HG03108 (cell line): ENCODE data around the gene SCARB2.

Experiments used
- ATAC-seq: cut with Tn5 transposase; IDR thresholded peaks from one replicate; pipeline ENCODE4 v1.9.1; 2021; ENCODE audit warnings: moderate library complexity; ENCODE audit not compliant: unreplicated experiment

Gene SCARB2

GRCh38 chr4:76200771-76201231 is 12.8 kb downstream of the SCARB2 start:
- no peak for ATAC-seq

GRCh38 chr4:76199664-76200211 is 13.9 kb downstream of the SCARB2 start:
- ATAC-seq = peak; percentile 86

- ATAC-seq = peak; percentile 38
These were observed 15.0 kb downstream of the SCARB2 start for GRCh38 chr4:76198411-76199237.

GRCh38 chr4:76197971-76198410 is 15.6 kb downstream of the SCARB2 start:
- no peak for ATAC-seq

- no peak for ATAC-seq
These were observed 16.4 kb downstream of the SCARB2 start for GRCh38 chr4:76197031-76197743.

DNA sequence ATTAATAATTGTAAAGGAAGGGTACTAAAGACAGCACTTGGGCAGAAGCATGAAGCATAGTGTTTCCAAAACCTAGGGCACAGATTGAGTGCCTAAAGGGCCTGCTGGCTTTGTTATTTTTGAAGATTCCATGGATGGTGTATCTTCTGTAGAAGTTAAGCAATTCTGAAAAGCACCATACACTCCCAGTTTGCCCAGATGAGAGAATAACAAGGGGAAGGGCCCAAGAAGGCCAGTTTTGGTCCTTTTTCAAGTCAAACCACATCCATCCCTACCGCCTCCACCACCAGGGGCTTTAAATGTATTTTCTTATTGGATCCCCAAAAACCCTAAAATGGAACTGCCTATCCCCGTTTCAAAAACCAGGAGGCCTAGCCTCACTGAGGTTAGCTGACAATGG is 17.2 kb downstream of the SCARB2 start:
- ATAC-seq = no peak

DNA sequence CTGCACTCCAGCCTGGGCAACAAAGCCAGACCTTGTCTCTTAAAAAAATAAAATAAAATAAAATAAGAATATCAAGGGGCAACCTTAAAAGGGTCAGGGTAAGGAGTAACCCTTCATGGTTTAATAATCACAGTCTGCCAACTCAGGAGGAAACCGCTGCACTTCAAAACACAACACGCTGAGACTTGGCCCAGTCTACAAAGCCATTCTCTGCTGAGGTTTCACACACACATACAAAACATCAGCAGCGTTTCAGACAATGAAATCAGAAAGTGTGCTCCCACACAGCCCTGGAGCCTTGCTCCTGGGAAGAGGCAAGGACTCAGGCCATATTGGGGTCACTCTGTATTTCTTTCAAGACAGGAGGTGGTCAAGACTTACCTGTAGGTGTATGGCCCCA is 18.3 kb downstream of the SCARB2 start:
- no peak for ATAC-seq

DNA sequence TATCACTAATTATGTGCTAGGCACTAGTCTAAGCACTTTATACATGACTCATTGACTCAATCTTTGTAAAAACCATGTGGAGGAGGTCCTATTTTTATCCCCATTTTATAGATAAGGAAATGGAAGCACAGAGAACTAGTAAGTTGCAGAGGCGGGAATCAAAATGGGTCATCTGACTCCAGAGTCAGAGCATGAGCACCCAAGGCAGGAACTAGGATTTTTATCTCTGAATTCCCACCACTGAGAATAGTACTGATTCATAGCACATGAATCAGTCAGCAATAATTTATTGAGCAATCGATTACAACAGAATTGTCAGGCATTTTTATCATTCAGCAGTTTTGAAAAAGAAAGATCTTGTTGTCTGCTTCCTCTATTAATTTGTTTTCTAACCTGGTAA is 19.3 kb downstream of the SCARB2 start:
- ATAC-seq = no peak

DNA sequence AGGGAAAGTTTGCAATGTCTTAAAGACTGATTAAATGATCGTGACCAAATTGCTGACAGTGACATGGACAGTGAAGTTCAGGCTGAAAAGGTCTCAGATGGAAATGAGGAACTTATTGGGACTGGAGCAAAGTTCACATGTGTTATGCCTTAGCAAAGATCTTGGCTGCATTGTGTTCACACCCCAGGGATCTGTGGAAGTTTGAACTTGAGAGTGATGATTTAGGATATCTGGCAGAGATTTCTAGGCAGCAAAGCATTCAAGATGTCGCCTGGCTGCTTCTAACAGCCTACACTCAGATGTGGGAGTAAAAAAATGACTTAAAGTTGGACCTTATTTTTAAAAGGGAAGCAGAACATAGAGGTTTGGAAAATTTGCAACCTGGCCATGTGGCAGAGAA is 21.4 kb downstream of the SCARB2 start:
- no peak for ATAC-seq

- no peak for ATAC-seq
These were observed 25.1 kb downstream of the SCARB2 start for GRCh38 chr4:76188557-76188956.

GRCh38 chr4:76188149-76188548 is 25.5 kb downstream of the SCARB2 start:
- ATAC-seq = no peak

GRCh38 chr4:76187152-76187551 is 26.5 kb downstream of the SCARB2 start:
- ATAC-seq = no peak

DNA sequence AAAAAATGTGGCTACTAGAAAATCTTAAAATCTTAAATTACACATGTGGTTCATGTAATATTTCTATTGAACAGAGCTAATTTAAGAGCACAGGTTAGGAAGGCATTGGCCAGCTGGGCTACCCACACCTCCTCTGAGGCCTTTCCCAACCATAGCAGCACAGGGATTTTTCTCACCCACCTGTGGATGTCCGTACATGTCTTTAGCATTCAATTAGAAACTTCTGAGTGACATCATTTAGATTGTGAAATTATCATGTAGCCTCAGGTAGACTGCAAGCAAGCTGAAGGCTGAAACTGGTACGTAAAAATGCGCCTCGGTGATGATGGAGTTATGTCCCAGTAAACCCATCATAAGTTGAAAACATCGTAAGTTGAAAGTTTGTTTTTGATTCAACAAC is 31.2 kb downstream of the SCARB2 start:
- ATAC-seq = no peak

- peak; percentile 87 for ATAC-seq
These were observed 34.0 kb downstream of the SCARB2 start for GRCh38 chr4:76179398-76180318.

- no peak for ATAC-seq
These were observed 35.3 kb downstream of the SCARB2 start for GRCh38 chr4:76178296-76178695.

- ATAC-seq = no peak
These were observed 35.9 kb downstream of the SCARB2 start for GRCh38 chr4:76177709-76178108.

DNA sequence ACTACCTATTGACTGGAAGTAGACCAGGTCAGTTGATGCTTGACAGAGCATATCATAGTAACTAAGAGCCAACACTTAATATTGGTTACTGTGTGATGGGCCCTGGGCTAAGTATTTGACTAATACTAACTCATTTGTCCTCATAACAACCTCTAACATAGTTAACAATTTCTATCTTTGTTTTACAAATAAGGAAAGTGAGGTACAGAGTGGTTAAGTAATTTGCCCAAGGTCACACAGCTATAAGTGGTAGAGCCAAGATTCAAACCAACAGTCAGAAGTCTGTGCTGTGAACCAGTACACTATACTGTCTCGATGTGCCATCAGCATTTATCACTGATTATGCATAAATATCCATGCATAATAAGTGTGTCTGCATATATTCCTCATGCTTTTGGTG is 38.3 kb downstream of the SCARB2 start:
- no peak for ATAC-seq

- ATAC-seq = no peak
These were observed 39.4 kb downstream of the SCARB2 start for GRCh38 chr4:76174216-76174615.

DNA sequence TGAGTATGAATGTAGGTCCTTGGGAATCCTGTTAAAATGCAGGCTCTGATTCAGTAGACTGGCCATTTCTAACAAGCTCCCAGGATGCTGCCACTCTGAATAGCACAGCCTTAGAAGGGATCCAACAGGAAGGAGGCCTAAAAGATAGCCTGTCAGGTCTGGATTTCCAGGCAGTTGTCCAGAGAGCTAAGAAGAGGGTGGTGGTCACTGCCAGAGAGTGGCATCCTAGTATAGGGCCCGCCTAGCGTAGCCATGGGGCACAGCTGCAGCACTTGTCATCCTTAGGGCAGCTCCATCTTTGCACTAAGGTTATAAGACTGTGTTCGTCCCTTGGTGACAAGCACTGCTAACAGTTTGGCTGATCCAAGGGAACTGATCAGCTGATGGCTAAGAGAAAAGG is 44.9 kb downstream of the SCARB2 start:
- no peak for ATAC-seq

DNA sequence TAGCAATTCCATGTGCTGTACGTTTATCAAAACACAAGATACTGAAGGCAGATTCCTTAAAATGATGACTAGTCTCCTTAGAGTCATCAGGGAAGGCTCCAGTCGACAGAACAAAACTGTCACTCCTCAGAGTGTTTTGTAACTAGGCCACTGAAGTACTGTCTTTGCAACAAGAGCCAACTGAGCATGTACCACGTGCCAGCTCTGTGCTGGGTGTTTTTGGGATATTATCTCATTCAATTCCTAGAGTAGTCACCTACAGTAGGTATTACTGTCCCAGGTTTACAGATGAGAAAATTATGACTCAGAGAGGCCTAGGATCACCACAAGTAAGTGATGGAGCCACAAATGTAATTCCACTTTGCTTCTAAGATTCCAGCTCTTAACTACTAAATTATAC is 47.1 kb downstream of the SCARB2 start:
- no peak for ATAC-seq

- no peak for ATAC-seq
These were observed 53.3 kb downstream of the SCARB2 start for GRCh38 chr4:76160355-76160754.
